Transverse colon (tissue), 4 donors: ENCODE results near the gene TPM1.

Experiments
- POLR2A ChIP-seq: fragments of 450-650 bp; IDR thresholded peaks from one replicate; pipeline ENCODE4 v1.6.1; 2016; ENCODE audit warnings: antibody characterized with exemption, mild to moderate bottlenecking, moderate library complexity
- POLR2AphosphoS5 ChIP-seq, 3 donors: sonication (generic); formaldehyde crosslinking; IDR thresholded peaks; one replicate each; pipeline ENCODE4 v1.6.1; 2016; ENCODE audit warnings: antibody characterized with exemption in 3 of 3
- TF ChIP-seq, protein P1 (sequence below), 5 experiments: fragments of 200-600 bp in 3 of 5; fragments of 450-650 bp in 2 of 5; sonication (generic) in 3 of 5; IDR thresholded peaks; 1 replicate in 2 of 5; 2 replicates in 3 of 5; pipeline ENCODE4 v1.5.1; 2016 to 2017; ENCODE audit warnings: antibody characterized with exemption in 5 of 5, inconsistent platforms in 3 of 5, mild to moderate bottlenecking in 2 of 5, moderate library complexity in 1 of 5

DNA sequence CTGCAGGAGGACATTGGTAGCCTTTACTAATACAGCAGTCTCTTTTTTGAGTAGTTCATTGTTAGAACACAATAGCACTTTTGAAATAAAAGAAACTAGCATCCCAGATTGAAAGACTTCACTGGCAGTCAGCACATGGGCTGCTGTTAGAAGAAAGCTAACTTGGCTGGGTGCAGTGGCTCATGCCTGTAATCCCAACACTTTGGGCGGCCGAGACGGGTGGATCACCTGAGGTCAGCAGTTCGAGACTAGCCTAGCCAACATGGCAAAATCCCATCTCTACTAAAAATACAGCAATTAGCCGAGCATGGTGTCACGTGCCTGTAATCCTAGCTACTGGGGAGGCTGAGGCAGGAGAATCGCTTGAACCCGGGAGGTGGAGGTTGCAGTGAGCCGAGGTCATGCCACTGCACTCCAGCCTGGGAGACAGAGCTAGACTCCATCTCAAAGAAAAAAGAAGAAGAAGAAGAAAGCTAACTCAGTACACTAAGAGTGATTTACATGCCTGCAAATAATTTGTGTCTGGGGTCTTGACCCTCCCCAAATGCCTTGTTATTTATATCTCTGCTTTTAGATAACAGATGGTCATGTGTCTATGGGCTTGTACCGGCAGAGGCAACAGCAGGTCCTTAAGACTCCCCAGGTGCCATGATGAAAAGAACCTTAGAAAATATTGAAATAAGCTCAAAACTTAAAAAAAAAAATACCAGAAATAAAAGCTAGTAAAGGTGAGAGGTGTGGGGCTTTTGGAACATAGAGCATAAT, 9.7 kb downstream of the TPM1 start:
- TF ChIP-seq POLR2AphosphoS5 (IDR thresholded peaks at IDR 0.05) (no peak), POLR2A (no peak)
- TF ChIP-seq, protein P1, sequence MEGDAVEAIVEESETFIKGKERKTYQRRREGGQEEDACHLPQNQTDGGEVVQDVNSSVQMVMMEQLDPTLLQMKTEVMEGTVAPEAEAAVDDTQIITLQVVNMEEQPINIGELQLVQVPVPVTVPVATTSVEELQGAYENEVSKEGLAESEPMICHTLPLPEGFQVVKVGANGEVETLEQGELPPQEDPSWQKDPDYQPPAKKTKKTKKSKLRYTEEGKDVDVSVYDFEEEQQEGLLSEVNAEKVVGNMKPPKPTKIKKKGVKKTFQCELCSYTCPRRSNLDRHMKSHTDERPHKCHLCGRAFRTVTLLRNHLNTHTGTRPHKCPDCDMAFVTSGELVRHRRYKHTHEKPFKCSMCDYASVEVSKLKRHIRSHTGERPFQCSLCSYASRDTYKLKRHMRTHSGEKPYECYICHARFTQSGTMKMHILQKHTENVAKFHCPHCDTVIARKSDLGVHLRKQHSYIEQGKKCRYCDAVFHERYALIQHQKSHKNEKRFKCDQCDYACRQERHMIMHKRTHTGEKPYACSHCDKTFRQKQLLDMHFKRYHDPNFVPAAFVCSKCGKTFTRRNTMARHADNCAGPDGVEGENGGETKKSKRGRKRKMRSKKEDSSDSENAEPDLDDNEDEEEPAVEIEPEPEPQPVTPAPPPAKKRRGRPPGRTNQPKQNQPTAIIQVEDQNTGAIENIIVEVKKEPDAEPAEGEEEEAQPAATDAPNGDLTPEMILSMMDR (IDR thresholded peaks at IDR 0.05): no peak
